ENCODE data around the gene WIZ.

Gene WIZ

GRCh38 chr19:15371119-15371518, 78.6 kb downstream of the WIZ start:
- no peak for DNase-seq (ENCODE audit: low read depth)
- no peak overlapping the region for H3K4me3 ChIP-seq (ENCODE audit: low read depth, low read length)

Data from skeletal muscle cell (primary cell).